ENCODE measurements around the gene BRCA1.
"Not testable (repeated sequence)": the region's sequence is repeated elsewhere in the genome, so short reads cannot be mapped to it uniquely, and the experiment has no call there.

BRCA1 gene

GRCh38 chr17:43068570-43069367 lies 56.4 kb downstream of the BRCA1 start:
- DNase-seq (ENCODE audit: low spot score), result no peak

GRCh38 chr17:43062984-43063638 lies 62.1 kb downstream of the BRCA1 start:
- no peak for DNase-seq (ENCODE audit: low spot score)

GRCh38 chr17:43056051-43056450 lies 69.1 kb downstream of the BRCA1 start:
- DNase-seq (ENCODE audit: low spot score), result no peak

GRCh38 chr17:43053008-43053407 lies 72.2 kb downstream of the BRCA1 start:
- not testable (repeated sequence) for DNase-seq (ENCODE audit: low spot score)

- DNase-seq (ENCODE audit: low spot score), result no peak
These were observed 73.2 kb downstream of the BRCA1 start for GRCh38 chr17:43051969-43052368.

GRCh38 chr17:43044024-43044423 lies 81.1 kb downstream of the BRCA1 start:
- DNase-seq (ENCODE audit: low spot score), result no peak

GRCh38 chr17:43043307-43043706 lies 81.9 kb downstream of the BRCA1 start:
- no peak for DNase-seq (ENCODE audit: low spot score)

- no peak for DNase-seq (ENCODE audit: low spot score)
These were observed 83.0 kb downstream of the BRCA1 start for GRCh38 chr17:43042025-43042628.

GRCh38 chr17:43040655-43041054 lies 84.5 kb downstream of the BRCA1 start:
- no peak for DNase-seq (ENCODE audit: low spot score)

- DNase-seq (ENCODE audit: low spot score), result no peak
These were observed 85.5 kb downstream of the BRCA1 start for GRCh38 chr17:43039646-43040045.

GRCh38 chr17:43034894-43035293 lies 90.3 kb downstream of the BRCA1 start:
- no peak for DNase-seq (ENCODE audit: low spot score)

GRCh38 chr17:43033948-43034881 lies 90.9 kb downstream of the BRCA1 start:
- DNase-seq (ENCODE audit: low spot score), result no peak

- DNase-seq (ENCODE audit: low spot score), result no peak
These were observed 93.5 kb downstream of the BRCA1 start for GRCh38 chr17:43031666-43032065.

GRCh38 chr17:43030137-43030767 lies 94.9 kb downstream of the BRCA1 start:
- no peak for DNase-seq (ENCODE audit: low spot score)

- DNase-seq (ENCODE audit: low spot score), result no peak
These were observed 96.8 kb downstream of the BRCA1 start for GRCh38 chr17:43028221-43028861.

- DNase-seq (ENCODE audit: low spot score), result no peak
These were observed 97.8 kb downstream of the BRCA1 start for GRCh38 chr17:43027091-43028032.

GRCh38 chr17:43026595-43026994 lies 98.6 kb downstream of the BRCA1 start:
- no peak for DNase-seq (ENCODE audit: low spot score)

- no peak for DNase-seq (ENCODE audit: low spot score)
These were observed 99.2 kb downstream of the BRCA1 start for GRCh38 chr17:43025766-43026537.

- DNase-seq (ENCODE audit: low spot score), result no peak
These were observed 99.9 kb downstream of the BRCA1 start for GRCh38 chr17:43025290-43025657.

Measured in CD4-positive, alpha-beta T cell treated with Interleukin-6 at 100 ng/mL for 8 hours (primary cell).